NCI-H128 (cell line): Measurements from ENCODE around the gene MRC2.
"Not testable (repeated sequence)": the region's sequence is repeated elsewhere in the genome, so short reads cannot be mapped to it uniquely, and the experiment has no call there.

Source experiments
- DNase-seq: peaks from one replicate; lab custom pipeline; 2025; ENCODE audit not compliant: unreplicated experiment; lab: John Stamatoyannopoulos, UW

The MRC2 gene

DNA sequence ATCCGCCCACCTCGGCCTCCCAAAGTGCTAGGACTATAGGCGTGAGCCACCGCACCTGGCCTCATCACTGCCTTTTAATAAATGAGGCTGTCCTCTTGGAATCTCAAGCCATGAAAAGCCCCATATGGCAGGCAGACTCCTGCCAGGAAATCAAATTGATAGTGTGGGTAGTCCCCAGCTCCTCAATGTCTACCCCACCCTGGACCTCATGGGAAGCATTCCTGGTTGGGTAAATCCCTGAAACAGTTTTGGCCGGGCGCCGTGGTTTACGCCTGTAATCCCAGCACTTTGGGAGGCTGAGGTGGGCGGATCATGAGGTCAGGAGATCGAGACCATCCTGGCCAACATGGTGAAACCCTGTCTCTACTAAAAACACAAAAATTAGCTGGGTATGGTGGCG lies 71.0 kb downstream of the MRC2 start:
- not testable (repeated sequence) for DNase-seq

- DNase-seq = no peak
Measured at GRCh38 chr17:62700964-62701705, 73.7 kb downstream of the MRC2 start.

GRCh38 chr17:62701706-62702085 lies 74.2 kb downstream of the MRC2 start:
- no peak for DNase-seq

DNA sequence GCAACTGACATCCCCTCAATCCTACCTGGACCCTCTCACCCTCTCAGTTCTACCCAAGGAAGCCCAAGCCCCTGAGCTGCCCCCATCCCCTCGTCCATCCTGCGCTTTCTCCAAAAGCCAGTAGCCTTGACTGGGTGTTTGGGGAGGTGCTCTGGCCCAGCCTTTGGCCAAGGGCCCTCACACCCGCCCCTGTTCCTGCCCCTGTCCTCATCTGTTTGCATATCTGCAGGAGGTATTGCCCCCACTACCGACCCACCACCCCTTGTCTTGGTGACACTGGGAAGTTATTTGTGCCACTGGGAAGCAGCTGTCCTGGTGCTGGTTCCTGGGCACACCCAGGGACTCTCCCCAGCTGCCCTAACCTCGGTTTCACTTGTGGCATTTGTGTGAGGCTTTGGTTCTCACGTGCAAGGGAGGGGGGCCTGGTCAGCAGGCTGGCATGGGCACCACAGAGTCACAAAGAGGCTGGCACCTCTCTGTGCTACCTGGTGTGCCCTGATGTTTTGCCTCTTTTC lies 75.3 kb downstream of the MRC2 start:
- no peak for DNase-seq

DNA sequence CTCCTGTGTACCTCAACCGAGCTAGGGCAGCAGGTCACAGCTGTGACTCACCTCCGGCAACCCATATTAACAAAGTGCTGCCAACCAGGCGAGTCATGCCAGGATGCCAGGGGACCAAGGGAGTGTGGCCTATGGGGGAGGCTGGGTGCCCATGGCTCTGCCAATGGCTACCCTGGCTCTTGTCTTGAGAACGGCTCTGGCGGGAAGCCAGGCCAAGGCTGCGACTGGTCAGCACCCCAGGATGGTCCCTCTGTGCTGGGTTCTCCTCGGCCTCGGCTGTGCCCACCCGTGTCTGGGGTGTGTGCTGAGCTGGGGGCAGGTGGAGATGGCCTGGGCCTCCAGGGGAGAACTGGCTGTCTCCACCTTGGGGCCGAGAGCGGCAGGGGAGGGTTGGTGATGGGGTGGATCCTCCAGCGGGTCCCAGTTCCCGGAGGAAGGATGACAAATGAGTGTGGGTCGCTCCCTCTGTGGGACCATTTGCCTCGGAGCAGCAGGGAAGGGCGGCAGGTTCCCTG lies 75.8 kb downstream of the MRC2 start:
- DNase-seq = no peak

DNA sequence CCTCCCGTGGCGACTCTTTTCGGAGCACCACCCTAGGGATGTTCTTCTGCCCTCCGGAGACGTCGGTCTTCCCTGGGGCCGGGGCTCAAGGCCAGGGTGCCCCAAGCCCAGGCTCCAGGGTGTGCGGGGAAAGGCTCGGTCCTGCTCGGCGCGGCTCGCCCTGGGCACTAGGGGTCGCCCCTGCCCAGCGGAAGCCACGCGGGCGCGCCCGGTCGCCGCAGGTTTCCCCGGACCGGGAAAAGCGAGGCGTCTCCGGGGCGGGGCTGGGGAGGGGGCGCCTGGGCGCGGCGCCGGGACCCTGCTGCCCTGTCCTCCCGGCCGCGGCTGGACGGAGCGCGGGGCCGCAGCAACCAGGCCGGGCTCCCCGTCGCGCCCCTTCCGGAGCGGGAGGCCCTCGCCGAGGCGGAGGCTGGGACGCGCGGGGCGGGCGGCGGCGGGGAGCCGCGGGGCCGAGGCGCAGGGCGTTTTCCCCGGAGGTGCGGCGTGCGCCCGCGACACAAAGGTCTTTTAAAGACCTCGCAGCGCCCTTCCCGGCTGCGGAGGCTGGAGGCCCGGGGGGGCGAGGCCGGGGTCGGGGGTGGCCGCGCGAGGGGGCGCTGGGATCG lies 76.4 kb downstream of the MRC2 start:
- peak; percentile 28 for DNase-seq

DNA sequence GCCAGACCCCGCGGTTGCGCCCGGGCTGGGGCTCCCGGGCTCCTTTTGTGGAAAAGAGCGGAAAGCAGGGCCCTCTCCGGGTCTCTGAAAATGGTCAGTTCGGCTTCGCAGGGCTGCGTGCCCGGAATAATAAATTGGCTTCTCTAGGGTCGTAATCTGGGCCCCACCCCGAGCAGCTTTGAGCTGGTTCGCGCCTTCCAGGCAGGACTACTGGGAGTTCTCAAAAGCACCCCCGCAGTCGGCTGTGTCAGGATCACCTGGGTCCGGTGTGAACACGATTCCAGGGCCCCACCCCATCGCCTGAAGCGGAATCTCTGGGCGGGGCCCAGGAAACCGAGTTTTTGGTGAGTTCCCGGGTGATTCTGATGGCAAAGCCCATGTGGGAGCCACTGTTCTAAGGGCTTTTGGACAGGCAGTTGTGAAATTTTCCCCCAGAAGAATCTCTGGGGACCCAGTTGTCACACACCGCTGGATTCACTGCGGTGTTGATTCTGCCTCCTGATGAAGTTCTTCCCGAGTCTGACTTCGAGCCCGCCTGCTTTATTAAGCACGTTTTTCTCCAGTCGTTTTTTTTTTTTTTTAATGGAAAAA lies 77.0 kb downstream of the MRC2 start:
- no peak for DNase-seq

DNA sequence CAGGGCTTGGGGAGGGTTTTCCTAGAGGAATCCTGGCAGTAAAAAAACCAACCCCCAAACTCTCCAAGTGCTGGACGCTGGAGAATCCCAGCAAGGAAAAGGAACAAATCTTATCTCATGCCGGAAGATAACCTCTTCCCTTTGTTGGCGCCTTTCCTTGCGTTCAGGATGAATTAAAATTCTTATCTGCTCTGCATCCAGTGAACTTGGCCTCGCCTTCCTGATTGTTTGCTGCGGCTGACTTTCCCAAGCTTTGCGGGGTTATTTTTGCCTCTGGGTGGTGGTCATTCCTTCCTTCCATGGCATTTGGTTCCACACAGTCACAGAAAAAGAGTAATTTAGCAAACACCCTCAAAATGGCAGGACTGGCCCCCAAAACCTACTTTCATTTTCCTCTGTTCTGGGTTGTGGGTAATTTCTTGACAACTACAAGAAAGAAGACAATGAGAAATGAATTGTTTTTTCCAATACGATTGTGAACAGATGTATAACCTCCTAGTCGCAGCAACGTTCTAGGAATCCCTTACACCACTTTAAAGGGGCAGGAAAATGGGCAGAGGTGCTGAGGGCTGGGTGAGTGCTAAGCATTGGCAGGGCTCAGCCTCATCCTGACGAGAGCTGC lies 77.8 kb downstream of the MRC2 start:
- DNase-seq = no peak

- no peak for DNase-seq
Measured at GRCh38 chr17:62705778-62706597, 78.5 kb downstream of the MRC2 start.

- no peak for DNase-seq
Measured at GRCh38 chr17:62706598-62707424, 79.3 kb downstream of the MRC2 start.

- no peak for DNase-seq
Measured at GRCh38 chr17:62707425-62707739, 79.9 kb downstream of the MRC2 start.

DNA sequence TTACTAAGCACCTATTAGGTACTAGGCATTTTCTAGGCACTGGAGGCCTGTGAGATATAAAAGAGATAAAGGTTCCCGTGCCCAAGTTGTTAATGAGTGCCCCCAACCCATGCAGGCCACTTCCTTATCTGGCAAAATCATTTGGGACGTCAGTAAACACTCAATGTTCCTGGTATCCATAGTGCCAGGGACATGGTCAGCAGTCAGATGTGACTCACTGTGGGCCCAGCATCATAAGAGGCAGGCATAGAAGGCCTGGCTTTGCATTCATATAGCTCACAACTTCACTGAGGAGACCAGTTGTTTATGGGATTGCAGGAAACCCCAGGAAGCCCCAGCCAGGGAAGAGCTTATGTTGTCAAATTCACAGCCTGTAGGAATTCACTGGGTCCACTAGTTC lies 81.1 kb downstream of the MRC2 start:
- DNase-seq = no peak

- DNase-seq = no peak
Measured at GRCh38 chr17:62712171-62712581, 84.7 kb downstream of the MRC2 start.

- no peak for DNase-seq
Measured at GRCh38 chr17:62713086-62713881, 85.8 kb downstream of the MRC2 start.

DNA sequence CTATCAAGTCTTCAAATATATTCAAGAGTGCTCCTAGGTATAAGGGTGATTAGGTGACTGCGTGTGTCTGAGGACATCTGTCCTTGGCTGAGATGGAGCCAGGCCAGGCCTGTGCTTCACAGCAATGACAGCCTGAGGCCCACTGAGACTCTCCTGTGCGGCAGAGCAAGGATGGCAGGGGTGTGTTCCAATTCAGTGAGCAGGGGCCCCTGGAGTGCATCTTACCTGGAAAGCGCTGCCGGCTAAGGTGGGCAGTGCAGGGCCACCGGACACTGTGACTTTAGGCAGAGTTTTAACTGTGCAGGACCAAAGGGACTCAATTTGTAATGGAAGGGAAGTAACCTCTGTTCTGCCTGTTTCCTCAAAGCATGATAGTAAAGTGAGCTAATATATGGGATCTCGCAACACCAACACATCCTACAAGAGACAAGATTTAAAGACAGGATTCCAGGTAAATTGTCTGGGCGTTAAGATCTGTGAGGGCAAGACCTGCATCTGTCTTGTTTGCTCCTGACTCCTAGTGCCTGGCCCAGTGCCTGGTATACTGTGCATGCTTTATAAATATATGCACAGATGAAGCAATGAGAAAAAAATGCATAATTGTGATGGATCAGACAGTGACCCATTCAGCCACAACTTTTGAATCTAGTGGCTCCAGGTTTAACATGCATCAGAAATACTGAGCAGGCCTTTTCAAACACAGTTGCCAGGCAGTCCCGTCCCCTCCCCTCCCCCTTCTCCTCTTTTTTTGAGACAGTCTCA lies 86.7 kb downstream of the MRC2 start:
- DNase-seq = no peak

GRCh38 chr17:62715882-62716390 lies 88.5 kb downstream of the MRC2 start:
- no peak for DNase-seq

DNA sequence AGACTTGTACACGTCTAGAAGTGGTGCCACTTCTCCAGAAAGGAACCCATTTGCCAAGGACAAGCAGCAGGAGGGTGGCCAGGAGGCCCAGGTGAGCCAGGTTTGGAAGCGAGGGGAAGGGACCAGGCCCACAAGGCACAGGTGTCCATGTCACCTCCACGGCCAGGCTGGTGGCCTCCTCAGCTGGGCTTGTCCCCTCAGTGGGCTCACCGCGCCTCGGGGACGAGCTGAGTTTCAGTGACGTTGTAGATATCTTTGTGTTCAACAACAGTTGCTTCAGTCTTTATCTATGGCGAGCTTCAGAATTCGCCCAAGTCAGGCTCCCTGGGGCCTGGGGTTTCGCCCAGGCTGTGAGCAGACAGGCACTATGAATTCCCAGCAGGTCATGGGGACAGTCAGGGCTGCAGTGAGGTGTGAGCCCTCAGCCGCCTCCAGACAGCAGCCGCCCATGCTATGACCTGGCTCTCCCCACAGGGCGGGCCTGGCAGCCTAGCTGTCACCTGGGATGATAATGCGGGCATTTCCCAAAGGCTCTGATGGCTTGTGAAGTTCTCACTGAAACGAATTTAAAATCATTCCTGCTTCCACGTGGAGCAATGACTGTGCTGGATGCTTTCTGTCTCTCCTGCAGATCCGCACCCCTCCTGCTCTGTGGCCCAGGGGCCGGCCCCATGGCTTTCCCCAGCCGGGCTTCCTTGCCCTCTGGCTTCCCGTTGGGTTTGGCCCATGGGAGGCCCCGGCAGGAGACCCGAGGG lies 89.5 kb downstream of the MRC2 start:
- no peak for DNase-seq

DNA sequence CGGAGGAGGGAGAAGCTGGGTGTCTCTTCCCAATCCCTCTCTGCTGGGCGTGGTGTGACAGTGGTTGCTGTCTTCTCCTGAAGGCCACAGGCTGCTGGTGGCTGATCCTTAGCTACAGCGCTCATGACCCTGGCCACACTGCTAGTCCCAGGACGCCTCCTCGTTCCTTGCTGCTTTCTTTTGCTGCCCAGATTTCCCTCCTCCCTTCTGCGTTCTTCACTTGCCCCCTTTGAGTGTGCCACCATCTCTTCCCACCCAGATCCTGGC lies 90.1 kb downstream of the MRC2 start:
- no peak for DNase-seq
